Stimulated activated naive CD4-positive, alpha-beta T cell (primary cell): Measurements from ENCODE around the gene MAB21L4.

Source experiments
- DNase-seq, 6 experiments: peaks; one replicate each; lab custom pipeline; 2025; lab: John Stamatoyannopoulos, UW

The MAB21L4 gene

GRCh38 chr2:240877460-240878340, 18.3 kb downstream of the MAB21L4 start:
- no peak for DNase-seq

GRCh38 chr2:240876475-240877251, 19.3 kb downstream of the MAB21L4 start:
- DNase-seq = no peak

GRCh38 chr2:240876035-240876474, 19.9 kb downstream of the MAB21L4 start:
- DNase-seq = no peak

- no peak for DNase-seq
Observed at GRCh38 chr2:240875228-240876034, 20.5 kb downstream of the MAB21L4 start.

- DNase-seq = no peak
Observed at GRCh38 chr2:240874715-240875227, 21.2 kb downstream of the MAB21L4 start.

GRCh38 chr2:240873805-240874714, 21.9 kb downstream of the MAB21L4 start:
- DNase-seq = no peak

- DNase-seq = no peak
Observed at GRCh38 chr2:240873098-240873788, 22.7 kb downstream of the MAB21L4 start.

GRCh38 chr2:240872317-240873097, 23.4 kb downstream of the MAB21L4 start:
- DNase-seq = no peak

- DNase-seq = no peak
Observed at GRCh38 chr2:240871071-240871958, 24.6 kb downstream of the MAB21L4 start.

- DNase-seq = no peak
Observed at GRCh38 chr2:240869956-240870875, 25.7 kb downstream of the MAB21L4 start.

GRCh38 chr2:240869109-240869955, 26.6 kb downstream of the MAB21L4 start:
- no peak for DNase-seq

GRCh38 chr2:240868286-240869108, 27.5 kb downstream of the MAB21L4 start, which contains the start of gene AGXT:
TSS of gene AGXT (plus strand) at chr2:240868824. CDS start at chr2:240868866, 42 bp downstream.
- DNase-seq = no peak

GRCh38 chr2:240865391-240865790, 30.6 kb downstream of the MAB21L4 start:
- no peak for DNase-seq

- no peak for DNase-seq
Observed at GRCh38 chr2:240864475-240864874, 31.5 kb downstream of the MAB21L4 start.

- DNase-seq = no peak
Observed at GRCh38 chr2:240861547-240861946, 34.4 kb downstream of the MAB21L4 start.
